ENCODE measurements around the gene KLHL40.

Gene KLHL40

GRCh38 chr3:42690766-42691680 lies 5.7 kb downstream of the KLHL40 start:
- no peak for DNase-seq (ENCODE audit: low read depth)

- DNase-seq (ENCODE audit: low read depth), result no peak
Observed at GRCh38 chr3:42691816-42692666, 6.7 kb downstream of the KLHL40 start.

GRCh38 chr3:42692667-42693529 lies 7.6 kb downstream of the KLHL40 start:
- no peak for DNase-seq (ENCODE audit: low read depth)

GRCh38 chr3:42693530-42693930 lies 8.2 kb downstream of the KLHL40 start:
- no peak for DNase-seq (ENCODE audit: low read depth)

- DNase-seq (ENCODE audit: low read depth), result no peak
Observed at GRCh38 chr3:42694366-42694765, 9.0 kb downstream of the KLHL40 start.

GRCh38 chr3:42696356-42697288 lies 11.3 kb downstream of the KLHL40 start:
- DNase-seq (ENCODE audit: low read depth), result no peak

- DNase-seq (ENCODE audit: low read depth), result no peak
Observed at GRCh38 chr3:42697289-42698051, 12.1 kb downstream of the KLHL40 start.

- no peak for DNase-seq (ENCODE audit: low read depth)
Observed at GRCh38 chr3:42698216-42698910, 13.0 kb downstream of the KLHL40 start.

GRCh38 chr3:42698911-42699230 lies 13.5 kb downstream of the KLHL40 start:
- no peak for DNase-seq (ENCODE audit: low read depth)

- DNase-seq (ENCODE audit: low read depth), result no peak
Observed at GRCh38 chr3:42699511-42699971, 14.2 kb downstream of the KLHL40 start.

GRCh38 chr3:42700366-42701288 lies 15.3 kb downstream of the KLHL40 start:
- DNase-seq (ENCODE audit: low read depth), result no peak

GRCh38 chr3:42701371-42702065 lies 16.2 kb downstream of the KLHL40 start:
- DNase-seq (ENCODE audit: low read depth), result peak; percentile 5

GRCh38 chr3:42702066-42702951 lies 17.0 kb downstream of the KLHL40 start, which contains the start of gene HHATL:
TSS of gene HHATL (minus strand) at chr3:42702798. CDS start at chr3:42700826, 1,972 bp downstream.
- DNase-seq (ENCODE audit: low read depth), result no peak

- DNase-seq (ENCODE audit: low read depth), result no peak
Observed at GRCh38 chr3:42702982-42703694, 17.8 kb downstream of the KLHL40 start.

- no peak for DNase-seq (ENCODE audit: low read depth)
Observed at GRCh38 chr3:42703695-42704025, 18.3 kb downstream of the KLHL40 start.
